Upper lobe of right lung (tissue), 1 donor: ENCODE measurements around the gene NUDT3. TPM values are rescaled to one million over a fixed set of nuclear protein-coding genes. Genes with fewer than 3 reads are reported as not detected.

ENCODE experiments used
- ATAC-seq: fragments of 200-7000 bp; cut with Tn5 transposase; one replicate; pipeline ENCODE4 v1.9.1; 2020; ENCODE audit warnings: mild to moderate bottlenecking, moderate library complexity
- DNase-seq: peaks from one replicate; pipeline ENCODE4 v3.0.0-alpha.2; 2020
- H3K27ac ChIP-seq: fragments of 200-600 bp; one replicate; pipeline ENCODE4 v1.8.0; 2022
- H3K27me3 ChIP-seq: fragments of 200-600 bp; one replicate; pipeline ENCODE4 v1.8.0; 2022; ENCODE audit warnings: mild to moderate bottlenecking
- H3K36me3 ChIP-seq: fragments of 200-600 bp; one replicate; pipeline ENCODE4 v1.8.0; 2022
- H3K4me1 ChIP-seq: fragments of 200-600 bp; one replicate; pipeline ENCODE4 v1.8.0; 2022
- H3K4me3 ChIP-seq: fragments of 200-600 bp; one replicate; pipeline ENCODE4 v1.8.0; 2022; ENCODE audit warnings: mild to moderate bottlenecking
- H3K9me3 ChIP-seq: fragments of 200-600 bp; one replicate; pipeline ENCODE4 v1.8.0; 2022
- CTCF ChIP-seq: fragments of 200-600 bp; IDR thresholded peaks from one replicate; pipeline ENCODE4 v1.8.0; 2022; ENCODE audit warnings: antibody characterized with exemption
- intact Hi-C: fragments of 100-400 bp; cut with DNase I; formaldehyde crosslinking; loops from one replicate; pipeline ENCODE4 v1.11.0; 2022
- total RNA-seq: library from RNA; stranded (reverse); fragmentation: NEBNext Ultra II Directional; extraction: Animal tissue kit (Norgen Biotek cat#: 25700); gene quantifications from one replicate; pipeline ENCODE4 v1.2.1, GENCODE V29; 2021
- donor health status: DM: no; HTN: yes; CAD: no; lungs with severe emphysema.

Gene NUDT3
- total RNA-seq, 1 donor from 2014 or later = 29.1 TPM

GRCh38 chr6:34280216-34280615 is 112.3 kb downstream of the NUDT3 start:
- ATAC-seq (no peak), DNase-seq (no peak)
- no peaks in the 10 kb centered on the region for H3K9me3 ChIP-seq
- H3K4me1 ChIP-seq = peaks cover under 1% of the 10 kb centered on the region
- no peak overlapping the region for H3K27ac ChIP-seq
- no peak for TF ChIP-seq CTCF
- peaks cover 4% of the 10 kb centered on the region for H3K36me3 ChIP-seq
- no peaks in the 10 kb centered on the region for H3K27me3 ChIP-seq
- H3K4me3 ChIP-seq = no peak overlapping the region
- intact Hi-C loops = no loop called here

GRCh38 chr6:34278833-34279232 is 113.6 kb downstream of the NUDT3 start:
- no peak for TF ChIP-seq CTCF
- DNase-seq (no peak), ATAC-seq (no peak)
- intact Hi-C loops = no loop called here
- H3K4me1 ChIP-seq = no peaks in the 10 kb centered on the region
- no peaks in the 10 kb centered on the region for H3K9me3 ChIP-seq
- H3K4me3 ChIP-seq = no peak overlapping the region
- H3K27me3 ChIP-seq = no peaks in the 10 kb centered on the region
- no peak overlapping the region for H3K27ac ChIP-seq
- peaks cover 4% of the 10 kb centered on the region for H3K36me3 ChIP-seq

GRCh38 chr6:34277763-34278112 is 114.7 kb downstream of the NUDT3 start:
- no peak for ATAC-seq
- TF ChIP-seq CTCF = no peak
- Histone ChIP-seq H3K9me3 (no peaks in the 10 kb centered on the region), H3K4me1 (no peaks in the 10 kb centered on the region), H3K27ac (no peak overlapping the region), H3K4me3 (no peak overlapping the region), H3K36me3 (peaks cover 4% of the 10 kb centered on the region), H3K27me3 (no peaks in the 10 kb centered on the region)
- intact Hi-C loops = no loop called here
- DNase-seq = no peak

- peaks cover 4% of the 10 kb centered on the region for H3K36me3 ChIP-seq
- no peak for ATAC-seq
- H3K4me1 ChIP-seq = peaks cover 4% of the 10 kb centered on the region
- DNase-seq = no peak
- intact Hi-C loops = no loop called here
- H3K27ac ChIP-seq = no peak overlapping the region
- H3K4me3 ChIP-seq = no peak overlapping the region
- H3K27me3 ChIP-seq = no peaks in the 10 kb centered on the region
- no peak for TF ChIP-seq CTCF
- H3K9me3 ChIP-seq = no peaks in the 10 kb centered on the region
Observed at GRCh38 chr6:34276881-34277762, 115.3 kb downstream of the NUDT3 start.

- DNase-seq = no peak
- TF ChIP-seq CTCF = no peak
- no peaks in the 10 kb centered on the region for H3K27me3 ChIP-seq
- peaks cover 4% of the 10 kb centered on the region for H3K4me1 ChIP-seq
- no peaks in the 10 kb centered on the region for H3K9me3 ChIP-seq
- H3K36me3 ChIP-seq = peaks cover 4% of the 10 kb centered on the region
- H3K27ac ChIP-seq = no peak overlapping the region
- intact Hi-C loops = no loop called here
- ATAC-seq = no peak
- H3K4me3 ChIP-seq = no peak overlapping the region
Observed at GRCh38 chr6:34276191-34276590, 116.3 kb downstream of the NUDT3 start.
